T-helper 2 cell treated with Interferon-gamma antibody and Interleukin-4, amounts not matched to agents 100 ng/mL and 5 ng/mL, for 36 hours (primary cell): ENCODE results near the gene ZFP37. TPM values are rescaled to one million over a fixed set of nuclear protein-coding genes. Genes with fewer than 3 reads are reported as not detected.
"Not testable (repeated sequence)": the region's sequence is repeated elsewhere in the genome, so short reads cannot be mapped to it uniquely, and the experiment has no call there.

Source experiments
- intact Hi-C: fragments of 100-400 bp; cut with micrococcal nuclease; formaldehyde crosslinking; loops from one replicate; pipeline ENCODE4 v1.15.1; 2023
- total RNA-seq: library from RNA; stranded (reverse); gene quantifications from 2 replicates; pipeline ENCODE4 v1.2.3, GENCODE V29; 2022

ZFP37 gene
- 0.32 and 0.48 TPM in 2 replicates for total RNA-seq

DNA sequence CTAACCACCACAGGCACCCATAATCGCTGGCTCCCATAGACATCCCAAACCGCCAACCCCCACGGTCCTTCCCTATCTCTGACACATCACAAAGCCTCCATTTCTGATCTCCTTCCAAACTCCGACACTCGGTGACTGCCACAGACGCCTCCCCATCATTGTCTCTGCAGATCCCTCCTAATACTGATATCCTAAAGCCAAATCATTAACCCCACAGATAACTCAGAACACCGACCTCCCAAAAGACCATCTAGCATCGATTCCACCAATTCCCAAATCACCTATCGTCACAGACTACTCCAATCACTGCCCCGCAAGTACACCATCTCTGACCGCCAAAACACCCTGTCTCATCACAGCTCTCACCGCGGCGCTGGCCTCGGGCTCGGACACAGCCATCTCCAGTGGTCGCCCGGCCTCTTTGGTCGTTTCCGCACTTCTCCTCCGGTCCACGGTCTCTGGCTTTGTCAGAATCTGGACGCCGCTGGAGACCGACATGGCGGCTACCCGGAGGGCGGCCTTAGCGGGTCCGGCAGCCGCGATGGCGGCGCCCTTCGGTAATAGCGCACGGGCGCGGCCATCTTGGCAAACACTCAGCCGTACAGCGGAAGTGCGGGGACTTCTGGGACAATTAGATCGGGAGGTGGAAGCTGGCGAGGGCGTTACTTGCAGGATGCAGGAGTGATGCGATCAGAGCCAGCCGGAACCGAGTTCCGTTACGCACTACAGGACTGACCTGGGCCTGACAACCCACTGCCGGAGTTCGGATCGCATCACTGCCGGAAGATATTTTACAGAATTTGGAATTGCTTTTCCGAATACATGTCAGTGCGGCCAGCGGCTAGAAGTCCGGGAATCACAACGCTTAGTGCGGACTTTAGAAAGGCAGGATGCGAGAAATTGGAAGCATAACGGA is at the start of gene ZFP37:
Gene ZFP37 (minus strand): TSS at position 534 of the 916 bp plus-strand sequence. CDS start 36 bp downstream, at position 498.
- intact Hi-C loops, result no loop called here

DNA sequence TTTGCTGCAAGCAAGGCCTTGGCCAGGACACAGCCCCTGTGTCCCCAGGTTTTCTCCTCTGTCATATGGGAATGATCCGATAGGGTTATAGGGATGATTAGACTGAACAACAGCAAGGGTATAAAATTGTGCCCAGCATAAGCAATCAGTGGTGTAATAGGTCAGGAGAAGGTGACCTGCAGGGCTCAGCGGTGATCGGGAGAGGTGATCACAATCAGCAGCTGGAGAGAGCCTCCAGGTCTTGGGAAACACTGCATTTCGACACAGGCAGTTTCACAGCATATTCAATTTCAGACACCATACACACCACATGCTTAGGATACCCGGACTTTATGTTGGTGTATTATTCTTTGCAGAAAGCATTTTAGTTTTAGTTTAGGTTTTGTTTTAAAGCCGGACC is 48.8 kb upstream of the ZFP37 start:
- intact Hi-C loops, result not testable (repeated sequence)

DNA sequence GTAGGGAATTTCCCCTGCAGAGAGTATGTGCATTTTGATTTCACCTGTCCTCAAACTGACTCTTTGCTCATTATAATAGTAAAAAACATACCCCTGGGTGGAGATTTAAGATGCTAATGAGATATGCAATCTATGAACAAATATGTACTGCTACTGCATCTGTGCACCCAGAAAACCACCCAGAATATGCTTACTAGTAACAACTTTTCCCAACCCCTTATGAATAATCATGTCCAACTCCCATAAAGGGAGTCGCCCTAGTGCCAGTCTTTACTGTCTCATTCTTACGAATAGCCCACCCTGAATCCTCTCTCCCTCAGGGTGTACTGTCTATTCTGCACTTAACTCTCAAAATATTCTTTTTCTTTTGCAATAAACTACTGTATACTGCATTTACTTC is 39.0 kb upstream of the ZFP37 start:
- intact Hi-C loops, result no loop called here

DNA sequence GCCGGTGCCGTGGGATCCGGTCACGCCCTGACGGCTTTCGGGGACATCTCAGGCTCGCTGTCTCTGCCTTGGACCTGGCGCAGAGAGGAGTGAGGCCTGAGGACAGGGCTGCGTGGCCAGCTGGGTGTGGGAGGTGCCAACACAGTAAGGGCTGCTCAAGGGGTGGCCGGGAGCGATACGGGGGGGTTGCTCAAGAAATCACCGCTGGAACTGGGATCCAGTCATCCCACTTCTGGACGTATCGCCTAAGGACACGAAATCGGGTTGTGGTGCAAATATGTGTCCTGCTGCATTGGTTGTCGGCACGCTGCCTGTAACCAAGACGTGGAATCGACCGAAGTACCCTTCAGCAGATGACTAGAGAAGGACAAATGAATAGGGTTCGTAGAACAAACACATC is 33.4 kb upstream of the ZFP37 start:
- intact Hi-C loops, result not testable (repeated sequence)

DNA sequence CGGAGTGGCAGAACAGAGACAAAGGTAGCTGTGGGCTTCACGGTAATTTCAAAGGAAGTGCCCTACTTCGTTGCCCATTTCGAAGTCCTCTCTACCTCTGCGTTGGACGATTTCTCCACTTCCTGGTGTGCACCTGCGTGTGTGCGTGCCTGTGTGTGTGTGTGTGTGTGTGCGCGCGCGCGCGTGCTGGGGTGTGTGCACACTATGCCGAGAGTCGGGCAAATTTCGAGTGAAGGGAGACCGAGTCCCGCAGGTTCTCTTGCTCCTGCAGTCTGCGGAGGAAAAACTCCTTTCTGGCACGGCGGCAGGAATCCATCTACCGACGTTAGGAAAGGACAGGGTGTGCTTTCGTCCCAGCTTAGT is 32.6 kb upstream of the ZFP37 start:
- intact Hi-C loops, result not testable (repeated sequence)

DNA sequence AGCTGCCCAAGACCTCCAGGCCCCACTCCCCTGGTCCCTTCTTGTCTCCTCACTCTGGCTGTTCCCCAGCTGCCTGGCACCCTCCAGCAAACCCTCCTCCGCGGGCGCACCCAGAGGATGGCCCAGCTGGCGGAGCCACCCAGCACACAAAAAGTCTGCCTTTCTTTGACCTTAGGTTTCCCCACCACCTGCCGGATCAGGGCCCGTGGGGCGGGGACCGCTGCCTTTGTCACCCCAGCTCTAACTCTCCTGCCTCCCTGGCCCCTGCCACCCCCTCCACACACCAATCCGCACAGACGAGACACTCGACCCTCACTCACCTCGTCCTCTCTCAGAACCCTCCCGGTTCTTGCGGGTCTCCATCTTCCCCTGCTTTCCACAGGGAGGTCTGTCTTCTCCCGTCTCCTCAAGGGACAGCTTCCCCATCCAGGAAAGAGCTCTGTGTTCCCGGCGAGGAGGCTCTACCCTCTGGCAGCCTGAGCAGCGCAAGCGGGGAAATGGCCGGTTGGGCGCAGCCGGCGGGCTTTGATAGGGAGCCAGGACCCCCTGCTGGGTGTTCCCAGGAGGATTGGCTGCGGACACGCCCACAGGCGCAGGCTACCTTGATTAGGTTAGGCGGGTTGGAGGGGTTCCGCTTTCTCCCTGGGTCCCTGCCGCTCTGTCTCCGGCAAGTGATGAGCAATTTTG is 32.1 kb upstream of the ZFP37 start:
- intact Hi-C loops, result not testable (repeated sequence)

DNA sequence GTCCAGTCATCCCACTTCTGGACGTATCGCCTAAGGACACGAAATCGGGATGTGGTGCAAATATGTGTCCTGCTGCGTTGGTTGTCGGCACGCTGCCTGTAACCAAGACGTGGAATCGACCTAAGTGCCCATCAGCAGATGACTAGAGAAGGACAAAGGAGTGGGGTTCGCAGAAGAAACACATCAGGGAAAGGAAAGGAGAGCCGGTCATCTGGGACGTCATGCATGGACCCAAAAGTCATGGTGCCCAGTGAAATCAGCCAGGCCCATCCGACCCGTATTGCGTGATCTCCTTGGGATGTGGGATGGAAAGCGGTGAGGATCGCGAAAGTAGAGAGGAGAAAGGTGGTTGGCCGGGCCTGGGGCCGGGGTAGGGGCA is 6.4 kb upstream of the ZFP37 start:
- intact Hi-C loops, result not testable (repeated sequence)

DNA sequence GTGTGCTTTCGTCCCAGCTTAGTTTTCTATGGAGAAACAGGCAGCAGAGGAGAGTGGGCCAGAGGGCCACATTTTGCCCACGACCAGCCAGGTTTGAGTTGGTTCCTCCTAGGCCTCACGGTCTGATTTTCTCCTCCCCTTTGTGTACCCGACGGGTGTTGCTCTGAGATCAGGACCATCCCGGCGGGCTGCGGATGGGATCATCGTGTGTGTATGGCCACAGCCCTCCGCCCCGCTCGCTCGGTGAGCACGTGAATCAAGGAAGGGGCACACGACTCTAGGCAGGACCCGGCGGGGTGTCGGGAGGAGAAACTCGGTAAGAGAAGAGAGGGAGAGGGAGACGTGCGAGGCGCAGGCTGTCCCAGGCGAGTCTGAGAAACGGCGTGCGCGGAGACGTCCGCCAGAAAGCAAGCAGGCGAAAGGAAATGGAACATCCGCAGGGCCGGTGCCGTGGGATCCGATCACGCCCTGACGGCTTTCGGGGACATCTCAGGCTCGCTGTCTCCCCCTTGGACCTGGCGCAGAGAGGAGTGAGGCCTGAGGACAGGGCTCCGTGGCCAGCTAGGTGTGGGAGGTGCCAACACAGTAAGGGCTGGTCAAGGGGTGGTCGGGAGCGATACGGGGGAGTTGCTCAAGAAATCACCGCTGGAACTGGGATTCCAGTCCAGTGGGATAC is 5.9 kb upstream of the ZFP37 start:
- intact Hi-C loops, result not testable (repeated sequence)

DNA sequence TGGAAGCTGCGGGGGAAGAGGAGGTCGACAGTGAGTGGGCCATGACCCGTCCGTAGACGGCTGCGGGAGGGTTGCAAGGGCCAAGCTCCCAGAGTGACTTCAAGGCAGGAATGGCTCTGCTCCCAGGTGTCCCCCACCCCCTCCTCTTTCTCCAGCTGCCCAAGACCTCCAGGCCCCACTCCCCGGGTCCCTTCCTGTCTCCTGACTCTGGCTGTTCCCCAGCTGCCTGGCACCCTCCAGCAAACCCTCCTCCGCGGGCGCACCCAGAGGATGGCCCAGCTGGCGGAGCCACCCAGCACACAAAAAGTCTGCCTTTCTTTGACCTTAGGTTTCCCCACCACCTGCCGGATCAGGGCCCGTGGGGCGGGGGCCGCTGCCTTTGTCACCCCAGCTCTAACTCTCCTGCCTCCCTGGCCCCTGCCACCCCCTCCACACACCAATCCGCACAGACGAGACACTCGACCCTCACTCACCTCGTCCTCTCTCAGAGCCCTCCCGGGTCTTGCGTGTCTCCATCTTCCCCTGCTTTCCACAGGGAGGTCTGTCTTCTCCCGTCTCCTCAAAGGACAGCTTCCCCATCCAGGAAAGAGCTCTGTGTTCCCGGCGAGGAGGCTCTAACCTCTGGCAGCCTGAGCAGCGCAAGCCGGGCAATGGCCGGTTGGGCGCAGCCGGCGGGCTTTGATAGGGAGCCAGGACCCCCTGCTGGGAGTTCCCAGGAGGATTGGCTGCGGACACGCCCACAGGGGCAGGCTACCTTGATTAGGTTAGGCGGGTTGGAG is 4.7 kb upstream of the ZFP37 start:
- intact Hi-C loops, result not testable (repeated sequence)

DNA sequence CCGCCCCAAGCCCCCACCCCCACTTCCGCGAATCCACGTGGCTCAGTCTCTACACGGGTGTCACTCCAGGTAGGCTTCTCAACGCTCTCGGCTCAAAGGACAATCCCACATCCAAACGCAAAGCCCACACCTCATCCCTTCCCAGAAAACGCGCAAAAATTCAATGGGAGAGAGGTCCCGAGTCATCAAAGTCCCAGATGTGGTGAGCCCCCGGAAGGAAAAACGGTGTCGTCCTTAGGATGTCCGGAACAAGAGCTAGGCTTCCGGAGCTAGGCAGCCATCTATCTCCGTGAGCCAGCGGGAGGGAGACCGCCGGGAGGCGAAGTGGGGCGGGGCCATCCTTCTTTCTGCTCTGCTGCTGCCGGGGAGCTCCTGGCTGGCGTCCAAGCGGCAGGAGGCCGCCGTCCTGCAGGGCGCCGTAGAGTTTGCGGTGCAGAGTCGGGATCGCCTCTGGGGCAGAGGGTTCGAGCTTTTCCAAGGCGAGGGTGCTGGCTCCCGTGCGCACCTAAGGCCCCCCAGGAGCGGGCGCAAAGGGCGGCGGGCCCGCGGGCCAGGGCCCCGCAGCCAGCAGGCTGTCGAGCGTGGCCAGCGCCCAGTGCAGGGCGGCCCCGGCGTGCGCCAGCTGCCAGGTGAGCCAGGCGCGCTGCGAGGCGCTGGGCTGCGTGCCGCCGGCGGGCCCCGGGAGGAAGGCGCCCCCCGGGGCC is 3.2 kb upstream of the ZFP37 start:
- intact Hi-C loops, result not testable (repeated sequence)

DNA sequence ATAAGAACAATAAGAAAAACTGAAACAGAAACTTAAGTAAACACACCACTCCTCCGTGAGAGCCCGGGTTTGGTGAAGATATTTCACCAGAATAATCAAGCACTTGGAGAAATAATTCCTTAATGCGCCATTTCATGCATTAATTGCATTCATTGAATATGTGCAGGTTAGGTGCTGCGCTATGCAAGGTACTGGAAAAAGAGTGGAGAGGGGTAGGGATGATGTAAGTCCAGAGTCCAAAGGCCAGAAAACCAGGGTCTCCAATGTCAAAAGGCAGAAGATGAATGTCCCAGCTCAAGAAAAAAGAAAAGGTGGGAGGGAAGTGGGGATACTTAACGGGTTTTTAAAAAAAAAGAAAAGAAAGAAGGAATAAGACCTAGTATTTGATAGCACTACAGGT is 669 bp upstream of the ZFP37 start:
- intact Hi-C loops, result no loop called here

DNA sequence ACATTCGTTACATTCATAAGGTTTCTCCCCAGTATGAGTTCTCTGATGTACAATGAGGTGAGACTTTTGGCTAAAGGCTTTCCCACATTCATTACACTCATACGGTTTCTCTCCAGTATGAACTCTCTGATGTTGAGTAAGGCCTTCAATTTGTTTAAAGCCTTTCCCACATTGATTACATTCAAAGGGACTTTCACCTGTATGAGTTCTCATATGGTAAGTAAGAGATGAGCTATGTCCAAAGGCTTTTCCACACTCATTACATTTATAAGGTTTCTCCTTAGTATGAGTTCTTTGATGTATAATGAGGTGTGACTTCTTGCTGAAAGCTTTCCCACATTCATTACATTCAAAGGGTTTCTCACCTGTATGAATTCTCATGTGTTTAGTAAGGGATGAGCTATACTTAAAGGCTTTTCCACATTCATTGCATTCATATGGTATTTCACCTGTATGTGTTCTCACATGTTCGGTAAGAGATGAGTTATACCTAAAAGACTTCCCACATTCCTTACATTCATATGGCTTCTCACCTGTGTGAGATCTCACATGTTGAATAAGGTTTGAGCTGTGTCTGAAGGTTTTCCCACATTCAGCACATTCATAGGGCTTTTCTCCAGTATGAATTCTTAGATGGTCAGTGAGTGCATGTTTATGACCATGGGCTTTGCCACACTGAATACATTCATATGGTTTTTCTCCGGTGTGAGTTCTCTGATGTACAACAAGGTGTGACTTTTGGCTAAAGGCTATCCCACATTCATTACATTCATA is 13.5 kb downstream of the ZFP37 start:
- intact Hi-C loops, result no loop called here

DNA sequence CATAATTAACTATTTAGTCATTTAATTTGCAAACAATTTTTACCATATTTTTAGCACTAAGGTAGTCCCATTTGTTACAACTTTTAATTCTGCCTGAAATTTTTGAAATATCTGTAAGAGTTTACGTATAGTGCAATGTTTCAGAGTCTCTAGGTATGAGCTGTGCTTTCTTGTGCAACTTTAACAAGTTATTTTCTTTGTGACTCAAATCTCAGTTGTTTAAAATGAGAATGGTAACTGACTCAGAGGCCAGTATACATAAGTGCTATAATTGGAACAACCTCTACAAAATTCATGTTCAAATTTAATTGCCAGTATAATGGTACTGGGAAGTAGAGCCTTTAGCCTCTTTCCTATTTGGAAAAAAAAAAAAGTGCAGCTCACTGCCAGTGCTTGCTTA is 30.3 kb downstream of the ZFP37 start:
- intact Hi-C loops, result no loop called here

DNA sequence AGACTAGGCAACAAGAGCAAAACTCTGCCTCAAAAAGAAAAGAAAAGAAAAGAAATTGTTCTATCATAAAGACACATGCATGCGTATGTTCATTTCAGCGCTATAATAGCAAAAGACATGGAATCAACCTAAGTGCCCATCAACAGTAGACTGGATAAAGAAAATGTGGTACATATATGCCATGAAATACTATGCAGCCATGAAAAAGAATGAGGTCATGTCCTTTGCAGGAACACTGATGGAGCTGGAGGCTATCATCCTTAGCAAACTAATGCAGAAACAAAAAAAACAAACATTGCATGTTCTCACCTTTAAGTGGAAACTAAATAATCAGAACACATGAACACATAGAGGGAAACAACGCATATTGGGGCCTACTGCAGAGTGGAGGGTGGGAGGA is 38.3 kb downstream of the ZFP37 start:
- intact Hi-C loops, result no loop called here

DNA sequence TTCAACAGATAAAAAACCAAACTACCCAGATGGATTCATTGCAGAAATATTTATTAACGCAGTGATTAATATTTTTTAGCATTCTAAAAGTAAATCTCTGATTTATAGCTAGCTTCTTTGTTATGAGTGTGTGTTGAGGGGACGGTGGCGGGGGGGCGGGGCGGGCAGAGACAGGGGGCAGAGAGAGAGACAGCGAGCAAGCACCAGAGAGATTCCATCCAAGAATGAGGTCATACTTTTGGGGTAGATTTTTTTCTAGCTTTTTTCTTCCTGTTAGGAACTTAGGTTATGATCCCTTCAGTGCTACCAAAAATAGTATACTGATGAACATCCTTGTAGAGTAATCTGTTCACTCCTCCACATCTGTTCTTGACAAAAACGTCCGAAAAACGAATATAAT is 44.0 kb downstream of the ZFP37 start:
- intact Hi-C loops, result no loop called here

DNA sequence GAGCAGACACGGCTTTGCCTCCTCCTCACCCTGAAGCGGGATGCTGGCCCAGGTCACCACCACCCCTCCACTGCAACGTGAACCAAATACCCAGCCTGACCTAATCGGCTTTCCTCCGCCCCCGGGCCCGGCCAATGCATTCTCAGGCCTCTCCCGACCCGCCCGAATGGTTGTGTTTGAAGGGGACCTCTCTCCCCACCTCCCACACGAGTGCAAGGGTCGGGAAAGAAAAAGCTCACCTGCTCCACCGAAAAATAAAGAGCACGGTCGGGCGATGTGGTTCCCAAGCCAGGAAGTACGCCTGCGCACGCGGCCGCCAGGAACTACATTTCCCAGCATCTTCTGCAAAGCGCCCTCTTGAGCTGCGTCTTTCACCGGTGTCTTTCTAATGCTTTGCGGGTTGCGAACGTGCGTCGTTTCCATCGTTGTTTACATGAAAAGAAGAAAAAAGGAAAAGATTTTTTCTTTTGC is 44.6 kb downstream of the ZFP37 start, which contains the start of gene ZNF883:
Gene ZNF883 (minus strand): TSS at position 282 of the 471 bp plus-strand sequence.
- intact Hi-C loops, result no loop called here

DNA sequence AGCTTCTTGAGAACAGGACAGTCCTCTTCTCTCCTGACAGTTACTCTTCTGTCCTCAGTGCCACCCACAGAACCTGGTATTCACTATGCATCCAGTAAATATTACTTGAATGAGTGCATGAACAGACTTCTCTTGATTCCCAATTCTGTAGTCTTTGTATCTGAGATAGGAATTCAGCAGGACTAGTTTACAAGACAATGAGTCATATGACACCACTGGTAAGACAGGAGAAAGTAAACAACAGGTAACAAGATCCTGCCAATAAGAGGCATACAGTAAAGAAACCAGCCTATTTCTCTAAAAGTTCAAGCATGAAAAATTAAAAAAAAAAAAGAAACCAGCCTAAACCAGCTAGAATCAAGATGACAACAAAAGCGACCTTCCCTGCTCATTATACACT is 50.7 kb downstream of the ZFP37 start:
- intact Hi-C loops, result no loop called here

DNA sequence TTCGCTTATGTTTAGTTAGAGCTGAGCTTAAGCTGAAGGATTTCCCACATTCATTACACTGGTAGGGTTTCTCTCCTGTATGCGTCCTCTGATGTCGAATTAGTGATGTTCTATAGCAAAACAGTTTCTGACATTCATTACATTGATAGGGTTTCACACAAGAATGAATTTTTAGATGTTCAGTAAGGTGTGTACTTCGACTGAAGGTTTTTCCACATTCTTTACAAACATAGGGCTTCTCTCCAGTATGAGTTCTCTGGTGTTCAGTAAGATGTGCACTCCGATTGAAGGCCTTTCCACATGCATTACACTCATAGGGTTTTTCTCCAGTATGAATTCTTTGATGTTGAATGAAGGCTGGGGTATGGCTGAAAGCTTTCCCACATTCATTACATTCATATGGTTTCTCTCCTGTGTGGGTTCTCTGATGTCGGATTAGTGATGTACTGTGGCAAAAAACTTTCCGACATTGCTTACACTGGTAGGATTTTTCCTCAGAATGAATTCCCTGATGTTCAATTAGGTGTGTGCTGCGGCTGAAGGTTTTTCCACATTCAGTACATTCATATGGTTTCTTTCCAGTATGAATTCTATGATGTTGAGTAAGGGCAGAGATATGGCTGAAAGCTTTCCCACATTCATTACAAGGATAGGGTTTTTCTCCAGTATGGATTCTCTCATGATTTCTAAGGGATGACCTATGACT is 59.1 kb downstream of the ZFP37 start:
- intact Hi-C loops, result no loop called here
